HG02852 (cell line): ENCODE results near the gene CD101.

ENCODE experiments used
- ATAC-seq: cut with Tn5 transposase; IDR thresholded peaks from one replicate; pipeline ENCODE4 v1.9.1; 2021; ENCODE audit warnings: mild to moderate bottlenecking, moderate library complexity; ENCODE audit not compliant: unreplicated experiment

The CD101 gene

GRCh38 chr1:117049857-117050256 lies 48.3 kb downstream of the CD101 start:
- no peak for ATAC-seq

DNA sequence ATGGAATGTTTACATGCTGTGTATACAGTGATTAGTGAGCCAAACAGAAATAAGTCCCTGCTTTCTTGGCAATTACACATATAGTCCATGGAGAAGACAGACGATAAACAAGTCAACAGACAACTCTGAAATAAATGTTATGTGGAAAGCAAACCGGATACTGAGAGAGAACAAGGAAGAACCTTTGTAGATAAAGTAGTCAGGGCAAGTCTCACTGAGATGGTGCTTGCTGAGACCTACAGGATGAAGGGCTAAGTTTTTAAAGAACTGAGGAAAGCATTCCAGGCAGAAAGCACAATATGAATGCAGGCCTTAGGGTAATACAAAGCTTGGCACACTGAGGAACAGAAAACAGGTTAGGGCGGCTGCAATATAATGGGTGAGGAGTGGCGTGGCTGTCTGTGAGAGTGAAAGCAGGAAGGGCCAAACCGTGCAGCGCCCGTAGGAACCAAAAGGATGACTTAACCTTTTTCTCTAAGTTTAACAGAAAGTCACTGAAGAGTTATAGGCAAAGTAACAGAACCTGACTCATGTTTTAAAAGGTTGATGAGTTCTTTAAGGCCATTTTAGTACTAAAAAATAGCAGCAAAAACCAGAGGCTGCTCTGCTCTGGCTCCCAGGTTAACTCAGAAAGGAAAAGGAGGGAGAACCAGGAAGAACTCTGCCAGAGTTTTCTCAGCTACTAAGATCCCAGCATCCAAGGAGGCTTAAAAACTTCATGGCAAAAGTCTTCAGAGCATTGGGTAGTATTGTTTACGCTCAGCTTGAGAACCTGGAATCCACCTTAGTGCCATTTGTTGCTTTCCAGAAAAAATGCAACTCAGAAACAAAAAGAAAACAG lies 49.9 kb downstream of the CD101 start:
- ATAC-seq = peak; percentile 85

- ATAC-seq = no peak
Measured at GRCh38 chr1:117054068-117054467, 52.5 kb downstream of the CD101 start.

DNA sequence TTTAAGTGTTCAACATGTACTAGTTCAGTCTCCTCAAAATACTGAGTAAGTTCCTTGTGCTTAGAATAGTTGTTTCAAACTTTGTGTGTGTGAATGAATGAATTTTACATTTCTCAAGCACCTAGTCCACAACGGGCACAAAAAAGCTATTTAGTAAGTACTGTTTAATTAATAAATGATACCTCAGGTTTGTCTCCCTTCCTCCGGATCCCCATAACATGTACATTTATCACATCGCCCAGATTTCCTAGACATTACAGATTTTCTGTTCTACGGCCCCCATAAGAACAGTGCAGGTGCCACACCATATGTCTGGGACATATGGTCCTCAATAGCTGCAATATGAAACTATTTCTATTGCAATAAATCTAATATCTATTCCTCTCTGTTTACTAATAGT lies 57.2 kb downstream of the CD101 start:
- ATAC-seq = no peak

GRCh38 chr1:117059334-117059677 lies 57.7 kb downstream of the CD101 start:
- ATAC-seq = peak; percentile 29

GRCh38 chr1:117059678-117060440 lies 58.3 kb downstream of the CD101 start, which contains the start of gene TTF2:
TSS of gene TTF2 (plus strand) at chr1:117060326. CDS start at chr1:117060347, 21 bp downstream.
- peak; percentile 91 for ATAC-seq

DNA sequence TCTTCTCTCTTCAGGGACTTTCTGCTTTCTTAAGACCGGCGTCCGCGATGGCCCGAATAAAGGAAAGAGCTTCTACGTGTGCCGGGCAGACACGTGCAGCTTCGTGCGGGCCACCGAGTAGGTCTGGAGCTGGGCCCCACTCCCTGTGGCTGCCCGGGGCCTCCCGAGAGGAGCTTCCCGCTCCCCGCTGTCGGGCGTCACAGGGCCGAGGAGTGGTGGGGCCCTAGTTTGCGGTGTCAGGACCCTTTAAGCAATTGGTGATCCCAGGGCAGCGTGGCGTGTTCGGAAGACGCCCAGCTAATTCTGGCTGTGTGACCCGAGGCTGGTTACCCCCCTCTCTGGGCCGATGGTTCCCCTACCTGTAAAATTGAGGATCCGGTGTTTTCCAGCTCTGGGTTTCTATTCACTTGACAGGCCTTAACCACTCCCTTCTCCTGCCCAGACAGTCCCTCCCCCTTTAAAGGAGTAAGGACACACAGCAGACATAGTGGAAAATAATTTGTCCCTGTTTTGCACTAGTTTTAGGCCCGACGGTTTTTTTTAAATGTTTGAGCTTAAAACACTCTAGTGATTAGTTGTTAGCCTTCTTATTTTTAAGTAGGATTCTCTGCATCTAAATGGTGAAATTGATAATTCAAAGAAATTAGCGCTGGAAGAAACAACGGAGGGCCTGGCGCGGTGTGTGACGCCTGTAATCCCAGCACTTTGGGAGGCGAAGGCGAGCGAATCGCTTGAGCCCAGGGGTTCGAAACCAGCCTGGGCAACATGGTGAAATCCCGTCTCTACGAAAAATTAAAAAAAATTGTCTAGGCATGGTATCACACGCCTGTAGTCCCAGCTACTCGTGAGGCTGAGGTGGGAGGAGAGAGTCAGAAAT lies 59.1 kb downstream of the CD101 start:
- peak; percentile 6 for ATAC-seq

GRCh38 chr1:117061986-117062415 lies 60.4 kb downstream of the CD101 start:
- ATAC-seq = peak; percentile 35

DNA sequence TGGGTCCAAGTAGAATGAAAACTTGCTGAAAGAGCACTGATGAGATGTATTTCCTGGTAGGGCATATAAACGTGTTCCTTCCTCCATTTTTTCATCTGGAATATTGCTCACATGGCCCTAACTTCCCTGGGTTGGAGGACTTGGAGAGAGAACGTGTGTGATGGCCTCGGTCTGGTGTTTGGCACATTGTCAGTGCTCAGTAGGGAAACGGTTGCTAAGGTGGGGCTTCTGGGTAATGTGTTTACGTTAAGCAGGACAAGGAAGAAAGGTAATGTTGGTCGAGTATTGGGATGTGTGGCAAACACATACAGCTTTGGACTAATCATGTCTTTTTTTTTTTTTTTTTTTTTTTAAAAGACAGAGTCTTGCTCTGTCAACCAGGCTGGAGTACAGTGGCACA lies 64.8 kb downstream of the CD101 start:
- no peak for ATAC-seq

GRCh38 chr1:117067533-117068370 lies 66.2 kb downstream of the CD101 start:
- peak; percentile 77 for ATAC-seq

- ATAC-seq = no peak
Measured at GRCh38 chr1:117068580-117068979, 67.0 kb downstream of the CD101 start.

- no peak for ATAC-seq
Measured at GRCh38 chr1:117069220-117069844, 67.8 kb downstream of the CD101 start.

DNA sequence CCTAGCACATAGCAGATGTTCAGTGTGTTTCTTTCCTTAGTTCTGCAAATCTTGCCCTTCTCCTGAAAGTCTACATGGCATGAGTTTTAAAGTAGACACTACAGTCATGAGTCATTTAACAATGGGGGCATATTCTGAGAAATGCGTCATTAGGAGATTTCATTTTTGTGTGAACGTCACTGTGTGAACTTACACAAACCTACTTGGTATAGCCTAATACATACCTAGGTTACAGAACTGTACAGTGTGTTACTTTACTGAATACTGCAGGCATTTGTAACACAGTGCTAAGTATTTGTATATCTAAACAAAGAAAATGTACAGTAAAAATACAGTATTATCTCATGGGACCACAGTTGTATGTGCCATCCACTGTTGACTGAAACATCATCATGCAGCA lies 68.6 kb downstream of the CD101 start:
- ATAC-seq = no peak

DNA sequence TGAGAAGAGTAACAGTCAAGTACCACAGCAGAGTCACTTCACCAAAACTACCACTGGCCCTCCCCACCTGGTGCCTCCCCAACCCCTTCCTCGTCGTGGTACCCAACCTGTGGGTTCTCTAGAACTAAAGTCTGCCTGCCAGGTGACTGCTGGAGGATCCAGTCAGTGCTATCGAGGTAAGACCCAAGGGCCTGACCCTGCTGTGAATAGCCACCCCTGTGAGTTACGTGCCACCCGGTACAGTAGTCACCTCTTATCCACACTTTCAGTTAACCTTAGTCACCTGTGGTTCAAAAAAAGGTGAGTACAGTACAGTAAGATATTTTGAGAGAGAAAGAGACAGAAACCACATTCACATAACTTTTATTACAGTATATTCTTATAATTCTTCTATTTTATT lies 75.1 kb downstream of the CD101 start:
- ATAC-seq = no peak

DNA sequence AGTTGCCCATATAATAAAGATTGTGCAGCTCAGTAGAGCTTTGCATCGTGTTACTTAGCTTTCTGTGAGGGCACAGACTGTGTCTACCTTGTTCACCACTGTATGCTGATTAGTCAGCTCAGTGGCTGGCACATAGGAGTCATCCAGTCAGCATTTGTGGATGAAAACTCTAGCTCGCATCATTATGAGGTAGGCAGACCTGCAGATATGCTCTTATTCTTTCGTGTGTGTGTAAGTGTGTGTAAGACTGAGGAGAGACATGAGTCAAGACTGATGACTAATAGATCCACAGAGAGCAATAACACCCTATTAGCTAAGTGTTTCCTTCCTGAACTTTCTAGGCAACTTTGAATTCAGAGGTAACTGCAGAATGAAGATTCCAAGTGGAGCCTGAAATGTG lies 75.7 kb downstream of the CD101 start:
- ATAC-seq = no peak

GRCh38 chr1:117079737-117080136 lies 78.2 kb downstream of the CD101 start:
- no peak for ATAC-seq

DNA sequence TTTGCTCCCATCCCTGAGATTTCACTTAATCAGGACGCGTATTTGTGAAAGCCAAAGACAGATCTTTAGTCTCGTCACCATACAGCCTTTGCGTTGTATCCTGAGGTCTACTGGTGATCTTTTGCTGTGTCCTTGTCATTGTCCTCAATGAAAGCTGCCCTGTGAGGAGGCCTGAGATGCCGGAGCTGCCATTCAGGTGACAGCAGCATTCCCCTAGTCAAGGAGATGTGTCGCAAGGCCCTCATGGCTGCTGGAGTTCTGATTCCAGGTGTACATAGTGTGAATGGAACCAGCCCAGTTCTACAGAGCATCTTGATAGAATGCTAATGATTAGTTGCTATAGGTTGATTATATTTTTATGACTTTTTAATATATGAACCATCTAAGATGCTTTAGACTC lies 82.7 kb downstream of the CD101 start:
- ATAC-seq = no peak
